Vagina (tissue), 2 donors: ENCODE measurements around the gene BCL6.
A peak's percentile ranks its signal among the peaks of the same experiment; 100 is the strongest.

Source experiments
- CTCF ChIP-seq, 3 experiments: fragments of 450-650 bp in 2 of 3; fragments of 200-600 bp in 1 of 3; sonication (generic) in 1 of 3; IDR thresholded peaks; one replicate each; pipeline ENCODE4 v1.5.1; 2017 to 2019; ENCODE audit warnings: antibody characterized with exemption in 3 of 3, mild to moderate bottlenecking in 2 of 3, moderate library complexity in 2 of 3
- POLR2A ChIP-seq, 2 donors: fragments of 450-650 bp; IDR thresholded peaks; one replicate each; pipeline ENCODE4 v1.6.1; 2017; ENCODE audit warnings: antibody characterized with exemption in 2 of 2, mild to moderate bottlenecking in 2 of 2, moderate library complexity in 2 of 2

GRCh38 chr3:187678726-187679268 is 66.5 kb downstream of the BCL6 start:
- TF ChIP-seq CTCF (IDR thresholded peaks at IDR 0.05) = peak; percentile 17 to 56 (median 24)
- no peak for TF ChIP-seq POLR2A (IDR thresholded peaks at IDR 0.05)
